Loucy (cell line): ENCODE measurements around the gene UBL4A.

Experiments used
- EZH2phosphoT487 ChIP-seq: fragments of 200-600 bp; IDR thresholded peaks from 2 replicates; pipeline ENCODE4 v1.6.1; 2018; ENCODE audit warnings: antibody characterized with exemption, mild to moderate bottlenecking, moderate library complexity, borderline replicate concordance
- TF ChIP-seq, protein P1 (sequence below): fragments of 200-600 bp; sonication (generic); conservative IDR thresholded peaks from 2 replicates; pipeline ENCODE4 v1.5.1; 2014; ENCODE audit warnings: mild to moderate bottlenecking, antibody characterized with exemption, low read length

DNA sequence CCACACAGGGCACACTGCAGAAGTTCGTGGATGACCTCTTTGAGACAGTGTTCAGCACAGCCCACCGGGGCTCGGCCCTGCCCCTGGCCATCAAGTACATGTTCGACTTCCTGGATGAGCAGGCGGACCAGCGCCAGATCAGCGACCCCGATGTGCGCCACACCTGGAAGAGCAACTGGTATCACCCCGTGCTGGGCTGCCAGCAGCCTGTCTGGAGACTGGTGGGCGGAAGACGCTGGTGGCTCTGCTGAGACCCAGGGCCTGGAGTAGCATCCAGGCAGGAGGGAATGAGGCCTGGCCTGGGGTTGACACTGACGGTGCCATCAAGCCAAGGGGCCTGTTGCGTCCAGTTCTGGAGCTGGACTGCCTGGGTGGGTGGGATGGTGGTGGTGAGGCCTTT lies 16.0 kb downstream of the UBL4A start:
- TF ChIP-seq, protein P1, sequence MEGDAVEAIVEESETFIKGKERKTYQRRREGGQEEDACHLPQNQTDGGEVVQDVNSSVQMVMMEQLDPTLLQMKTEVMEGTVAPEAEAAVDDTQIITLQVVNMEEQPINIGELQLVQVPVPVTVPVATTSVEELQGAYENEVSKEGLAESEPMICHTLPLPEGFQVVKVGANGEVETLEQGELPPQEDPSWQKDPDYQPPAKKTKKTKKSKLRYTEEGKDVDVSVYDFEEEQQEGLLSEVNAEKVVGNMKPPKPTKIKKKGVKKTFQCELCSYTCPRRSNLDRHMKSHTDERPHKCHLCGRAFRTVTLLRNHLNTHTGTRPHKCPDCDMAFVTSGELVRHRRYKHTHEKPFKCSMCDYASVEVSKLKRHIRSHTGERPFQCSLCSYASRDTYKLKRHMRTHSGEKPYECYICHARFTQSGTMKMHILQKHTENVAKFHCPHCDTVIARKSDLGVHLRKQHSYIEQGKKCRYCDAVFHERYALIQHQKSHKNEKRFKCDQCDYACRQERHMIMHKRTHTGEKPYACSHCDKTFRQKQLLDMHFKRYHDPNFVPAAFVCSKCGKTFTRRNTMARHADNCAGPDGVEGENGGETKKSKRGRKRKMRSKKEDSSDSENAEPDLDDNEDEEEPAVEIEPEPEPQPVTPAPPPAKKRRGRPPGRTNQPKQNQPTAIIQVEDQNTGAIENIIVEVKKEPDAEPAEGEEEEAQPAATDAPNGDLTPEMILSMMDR: no peak
- no peak for TF ChIP-seq EZH2phosphoT487
